Suprapubic skin (tissue), 4 donors: ENCODE measurements around the gene SMIM36. TPM values are rescaled to one million over a fixed set of nuclear protein-coding genes. Genes with fewer than 3 reads are reported as not detected.
"Not testable (repeated sequence)": the region's sequence is repeated elsewhere in the genome, so short reads cannot be mapped to it uniquely, and the experiment has no call there.

Experiments used
- DNase-seq, 2 donors: peaks; one replicate each; pipeline ENCODE4 v3.0.0-alpha.2; 2019; ENCODE audit warnings: low spot score in 2 of 2
- H3K27ac ChIP-seq: fragments of 200-600 bp; sonication (generic); one replicate; pipeline ENCODE4 v1.5.1; 2019
- H3K27me3 ChIP-seq: fragments of 200-600 bp; sonication (generic); one replicate; pipeline ENCODE4 v1.5.1; 2019
- H3K36me3 ChIP-seq: fragments of 200-600 bp; sonication (generic); one replicate; pipeline ENCODE4 v1.5.1; 2019
- H3K4me1 ChIP-seq: fragments of 200-600 bp; sonication (generic); one replicate; pipeline ENCODE4 v1.5.1; 2019
- H3K4me3 ChIP-seq: fragments of 200-600 bp; sonication (generic); one replicate; pipeline ENCODE4 v1.5.1; 2019; ENCODE audit warnings: mild to moderate bottlenecking
- H3K9me3 ChIP-seq: fragments of 200-600 bp; sonication (generic); one replicate; pipeline ENCODE4 v1.5.1; 2019
- CTCF ChIP-seq, 2 donors: fragments of 200-600 bp in 1 of 2; fragments of 450-650 bp in 1 of 2; sonication (generic) in 1 of 2; IDR thresholded peaks; one replicate each; pipeline ENCODE4 v1.5.1; 2016 to 2019; ENCODE audit warnings: antibody characterized with exemption in 2 of 2, mild to moderate bottlenecking in 1 of 2, moderate library complexity in 1 of 2
- EP300 ChIP-seq: sonication (generic); formaldehyde crosslinking; IDR thresholded peaks from one replicate; pipeline ENCODE4 v1.6.1; 2017; ENCODE audit warnings: antibody characterized with exemption
- POLR2A ChIP-seq, 2 donors: fragments of 450-650 bp; IDR thresholded peaks; one replicate each; pipeline ENCODE4 v1.6.1; 2017; ENCODE audit warnings: antibody characterized with exemption in 2 of 2, mild to moderate bottlenecking in 2 of 2, moderate library complexity in 2 of 2
- POLR2AphosphoS5 ChIP-seq, 3 donors: sonication (generic); formaldehyde crosslinking; IDR thresholded peaks; one replicate each; pipeline ENCODE4 v1.6.1; 2017; ENCODE audit warnings: antibody characterized with exemption in 3 of 3
- WGBS: methylation state at CpG from one replicate; pipeline ENCODE4 v1.1.5; 2018; 5-methylcytosine and 5-hydroxymethylcytosine counted together
- total RNA-seq, 4 donors: library from RNA; depleted of rRNA; stranded (reverse); fragments of >200 nt; gene quantifications; one replicate each; pipeline ENCODE4 v1.1.0, GENCODE V29; 2016

Gene SMIM36
- total RNA-seq, 4 donors from 2014 or later = not detected

GRCh38 chr17:55521186-55521585, 9.9 kb upstream of the SMIM36 start:
- Histone ChIP-seq H3K36me3 (no peaks in the 10 kb centered on the region), H3K27me3 (no peaks in the 10 kb centered on the region), H3K4me1 (no peaks in the 10 kb centered on the region), H3K9me3 (no peaks in the 10 kb centered on the region), H3K4me3 (no peak overlapping the region), H3K27ac (no peak overlapping the region)
- TF ChIP-seq EP300 (no peak), POLR2A (IDR thresholded peaks at IDR 0.05) (no peak)
- no peak for DNase-seq

- H3K27ac ChIP-seq = no peak overlapping the region
- H3K4me3 ChIP-seq = no peak overlapping the region
- DNase-seq = no peak
- no peaks in the 10 kb centered on the region for H3K4me1 ChIP-seq
- no peaks in the 10 kb centered on the region for H3K9me3 ChIP-seq
- no peaks in the 10 kb centered on the region for H3K27me3 ChIP-seq
- WGBS = 86% methylated on average over 5 of the region's 5 CpGs
- no peaks in the 10 kb centered on the region for H3K36me3 ChIP-seq
- TF ChIP-seq POLR2AphosphoS5 (IDR thresholded peaks at IDR 0.05) (no peak), EP300 (no peak), CTCF (IDR thresholded peaks at IDR 0.05) (no peak), POLR2A (IDR thresholded peaks at IDR 0.05) (no peak)
Measured at GRCh38 chr17:55520402-55520801, 9.2 kb upstream of the SMIM36 start.

- no peak overlapping the region for H3K4me3 ChIP-seq
- H3K4me1 ChIP-seq = peaks cover 3% of the 10 kb centered on the region
- TF ChIP-seq CTCF (IDR thresholded peaks at IDR 0.05) (no peak), POLR2AphosphoS5 (IDR thresholded peaks at IDR 0.05) (no peak), EP300 (no peak), POLR2A (IDR thresholded peaks at IDR 0.05) (no peak)
- no peak overlapping the region for H3K27ac ChIP-seq
- no peaks in the 10 kb centered on the region for H3K36me3 ChIP-seq
- no peak for DNase-seq
- WGBS = 81% methylated on average over 5 of the region's 5 CpGs
- no peaks in the 10 kb centered on the region for H3K9me3 ChIP-seq
- H3K27me3 ChIP-seq = no peaks in the 10 kb centered on the region
Measured at GRCh38 chr17:55518510-55518909, 7.3 kb upstream of the SMIM36 start.

- Histone ChIP-seq H3K27me3 (peaks cover 2% of the 10 kb centered on the region), H3K27ac (no peak overlapping the region), H3K4me1 (peaks cover 3% of the 10 kb centered on the region), H3K4me3 (no peak overlapping the region), H3K36me3 (no peaks in the 10 kb centered on the region), H3K9me3 (no peaks in the 10 kb centered on the region)
- peak in 1 of 2 donors; percentile 69 for DNase-seq
- 9% methylated on average over 5 of the region's 5 CpGs for WGBS
- TF ChIP-seq POLR2A (IDR thresholded peaks at IDR 0.05) (no peak), POLR2AphosphoS5 (IDR thresholded peaks at IDR 0.05) (no peak), CTCF (IDR thresholded peaks at IDR 0.05) (peak; percentile 59 to 91), EP300 (no peak)
Measured at GRCh38 chr17:55513885-55514590, 2.8 kb upstream of the SMIM36 start.

GRCh38 chr17:55507669-55508068, 3.6 kb downstream of the SMIM36 start:
- H3K9me3 ChIP-seq, H3K4me3 ChIP-seq, H3K27me3 ChIP-seq, H3K4me1 ChIP-seq, H3K36me3 ChIP-seq, DNase-seq, H3K27ac ChIP-seq: not testable (repeated sequence)
- WGBS = 90% methylated on average over 7 of the region's 7 CpGs

GRCh38 chr17:55501626-55502025, 9.6 kb downstream of the SMIM36 start:
- WGBS = 83% methylated on average over 15 of the region's 23 CpGs
- DNase-seq, H3K27me3 ChIP-seq, H3K4me1 ChIP-seq, H3K4me3 ChIP-seq, H3K9me3 ChIP-seq, H3K36me3 ChIP-seq, H3K27ac ChIP-seq: not testable (repeated sequence)

- no peaks in the 10 kb centered on the region for H3K36me3 ChIP-seq
- DNase-seq = no peak
- H3K27me3 ChIP-seq = no peaks in the 10 kb centered on the region
- WGBS = 66% methylated on average over 3 of the region's 3 CpGs
- no peak overlapping the region for H3K27ac ChIP-seq
- H3K4me3 ChIP-seq = no peak overlapping the region
- H3K9me3 ChIP-seq = no peaks in the 10 kb centered on the region
- no peak for TF ChIP-seq POLR2AphosphoS5 (IDR thresholded peaks at IDR 0.05)
- TF ChIP-seq POLR2A (IDR thresholded peaks at IDR 0.05) = no peak
- no peak for TF ChIP-seq EP300
- H3K4me1 ChIP-seq = peaks cover 3% of the 10 kb centered on the region
Measured at GRCh38 chr17:55500103-55500502, 11.1 kb downstream of the SMIM36 start.
